Right renal pelvis (tissue), 4 donors: ENCODE results near the gene SV2B. TPM values are rescaled to one million over a fixed set of nuclear protein-coding genes. Genes with fewer than 3 reads are reported as not detected.
A peak's percentile ranks its signal among the peaks of the same experiment; 100 is the strongest.
"Not testable (repeated sequence)": the region's sequence is repeated elsewhere in the genome, so short reads cannot be mapped to it uniquely, and the experiment has no call there.

Source experiments
- DNase-seq, 4 donors: peaks; one replicate each; pipeline ENCODE4 v3.0.0-alpha.2; 2013; ENCODE audit warnings: low read depth in 4 of 4, low spot score in 3 of 4, missing footprints in 1 of 4
- polyA plus RNA-seq, 4 donors: library from polyadenylated mRNA; unstranded; fragments of 120-200 nt; gene quantifications; one replicate each; pipeline ENCODE4 v1.2.1, GENCODE V29; 2013; ENCODE audit not compliant: insufficient read length in 4 of 4

The SV2B gene
- polyA plus RNA-seq, 4 donors, result 0.75 to 1.1 (median 0.83) TPM

DNA sequence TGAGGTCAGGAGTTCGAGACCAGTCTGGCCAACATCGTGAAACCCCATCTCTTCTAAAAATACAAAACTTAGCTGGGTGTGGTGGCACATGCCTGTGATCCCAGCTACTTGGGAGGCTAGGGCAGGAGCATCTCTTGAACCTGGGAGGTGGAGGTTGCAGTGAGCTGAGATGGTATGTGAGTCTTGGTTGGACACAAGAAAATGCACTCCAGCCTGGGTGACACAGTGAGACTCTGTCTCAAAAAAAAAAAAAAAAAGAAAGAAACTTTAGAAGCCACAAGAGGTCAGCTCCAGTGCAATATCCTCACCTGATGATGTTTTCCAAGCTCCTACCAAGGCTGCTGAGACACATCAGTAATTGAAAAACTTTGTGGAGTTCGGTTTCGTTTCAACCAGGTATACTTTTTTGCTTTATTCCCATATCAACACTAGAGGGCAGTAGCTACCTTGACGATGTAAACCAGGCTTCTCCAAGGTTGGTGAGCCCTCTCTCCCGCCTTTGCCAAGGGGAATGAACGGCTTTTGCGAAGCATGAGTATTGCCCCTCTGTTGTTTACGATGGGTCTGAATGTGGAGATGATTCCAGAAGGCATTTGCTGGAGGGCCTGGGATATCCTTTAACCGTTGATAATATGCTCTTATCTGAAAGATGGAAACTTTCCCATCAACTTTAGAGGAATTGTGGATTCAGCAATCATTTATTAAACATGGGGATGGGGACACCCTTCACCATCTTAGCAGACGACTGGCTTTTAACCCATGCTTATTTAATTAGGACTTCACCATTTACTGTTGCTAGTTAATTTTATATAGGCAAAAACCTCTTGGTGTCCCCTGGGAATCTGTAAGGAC, 202.8 kb downstream of the SV2B start:
- DNase-seq, result peak; percentile 36 to 50 (median 38)

DNA sequence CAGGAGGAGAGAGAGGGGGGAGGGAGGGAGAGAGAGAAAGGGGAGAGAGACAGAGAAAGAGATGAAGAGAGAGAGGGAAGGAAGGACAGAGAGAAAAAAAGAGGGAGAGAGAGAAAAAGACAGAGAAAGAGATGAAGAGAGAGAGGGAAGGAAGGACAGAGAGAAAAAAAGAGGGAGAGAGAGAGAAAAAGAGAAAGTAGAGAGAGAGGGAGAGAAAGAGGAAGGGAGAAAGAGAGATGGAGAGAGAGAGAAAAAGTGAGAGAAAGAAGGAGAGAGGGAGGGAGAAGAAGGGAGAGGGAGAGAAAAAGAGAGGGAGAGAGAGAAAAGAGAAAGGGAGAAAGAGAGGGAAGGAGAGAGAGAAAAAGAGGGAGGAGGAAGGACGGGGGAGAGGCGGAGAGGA, 204.2 kb downstream of the SV2B start:
- no peak for DNase-seq

DNA sequence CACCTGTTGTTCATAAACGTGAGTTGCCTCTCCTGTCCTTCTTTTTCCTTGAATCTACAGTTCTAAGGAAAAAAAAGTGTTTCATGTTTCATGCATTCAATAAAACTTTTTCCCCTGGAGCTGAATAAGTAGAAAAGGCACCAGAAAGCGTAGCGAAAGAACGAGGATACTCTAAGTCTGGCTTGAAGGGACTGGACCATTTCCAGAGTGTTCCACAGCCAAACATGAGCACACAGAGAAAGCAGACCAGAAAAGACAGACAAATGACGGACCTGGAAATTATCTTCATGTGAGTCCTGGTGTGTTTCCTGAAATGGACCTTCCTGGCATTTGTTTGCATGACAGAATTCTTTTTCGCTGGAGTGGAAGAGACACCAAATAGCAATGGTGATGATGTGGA, 204.7 kb downstream of the SV2B start:
- DNase-seq, result no peak

DNA sequence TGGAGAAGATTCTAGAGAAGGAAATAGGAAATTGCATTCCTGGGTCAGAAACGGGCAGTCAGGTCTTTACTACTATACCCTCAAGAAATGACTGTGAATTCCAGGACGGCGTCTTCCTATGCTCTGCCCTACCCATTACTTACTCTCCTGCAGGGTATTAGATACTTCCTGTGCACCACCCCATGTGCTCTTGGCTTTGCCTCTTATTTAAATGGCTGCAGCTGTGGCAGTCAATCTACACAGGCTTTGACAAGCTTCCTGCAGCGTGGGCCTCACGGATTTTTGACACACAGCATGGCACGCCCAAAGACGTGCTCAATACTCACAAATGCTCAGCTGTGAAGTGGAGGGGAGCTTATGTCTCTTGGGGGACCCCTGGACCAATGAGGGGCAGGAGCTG, 206.1 kb downstream of the SV2B start:
- DNase-seq, result no peak

- DNase-seq, result no peak
Measured at GRCh38 chr15:91307601-91308000, 207.5 kb downstream of the SV2B start.

GRCh38 chr15:91308199-91308598, 208.1 kb downstream of the SV2B start:
- DNase-seq, result no peak

- DNase-seq, result no peak
Measured at GRCh38 chr15:91308855-91309254, 208.8 kb downstream of the SV2B start.

DNA sequence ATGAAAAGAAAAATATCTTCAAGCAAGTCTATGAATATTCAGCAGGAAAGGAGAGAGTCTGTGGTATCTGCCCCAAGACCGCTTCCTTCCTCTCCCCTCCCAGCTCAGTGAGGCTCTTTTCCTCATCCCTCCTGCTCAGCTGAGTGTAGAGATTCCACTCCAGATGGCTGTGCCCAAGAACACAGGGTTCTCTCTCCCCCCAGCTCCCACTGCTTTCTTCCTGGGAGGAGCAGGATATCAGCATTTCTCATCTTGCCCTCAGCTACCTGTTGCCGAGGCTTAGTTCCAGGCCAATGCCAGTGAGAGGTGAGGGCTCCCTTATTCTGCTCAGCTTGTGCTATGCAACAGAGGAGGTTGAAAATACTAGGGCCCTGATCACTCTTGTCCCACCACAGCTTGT, 211.9 kb downstream of the SV2B start:
- peak in 1 of 4 donors; percentile 6 for DNase-seq

- no peak for DNase-seq
Measured at GRCh38 chr15:91316126-91316525, 216.1 kb downstream of the SV2B start.

- no peak for DNase-seq
Measured at GRCh38 chr15:91318516-91318915, 218.5 kb downstream of the SV2B start.

- DNase-seq, result no peak
Measured at GRCh38 chr15:91318931-91319330, 218.9 kb downstream of the SV2B start.

DNA sequence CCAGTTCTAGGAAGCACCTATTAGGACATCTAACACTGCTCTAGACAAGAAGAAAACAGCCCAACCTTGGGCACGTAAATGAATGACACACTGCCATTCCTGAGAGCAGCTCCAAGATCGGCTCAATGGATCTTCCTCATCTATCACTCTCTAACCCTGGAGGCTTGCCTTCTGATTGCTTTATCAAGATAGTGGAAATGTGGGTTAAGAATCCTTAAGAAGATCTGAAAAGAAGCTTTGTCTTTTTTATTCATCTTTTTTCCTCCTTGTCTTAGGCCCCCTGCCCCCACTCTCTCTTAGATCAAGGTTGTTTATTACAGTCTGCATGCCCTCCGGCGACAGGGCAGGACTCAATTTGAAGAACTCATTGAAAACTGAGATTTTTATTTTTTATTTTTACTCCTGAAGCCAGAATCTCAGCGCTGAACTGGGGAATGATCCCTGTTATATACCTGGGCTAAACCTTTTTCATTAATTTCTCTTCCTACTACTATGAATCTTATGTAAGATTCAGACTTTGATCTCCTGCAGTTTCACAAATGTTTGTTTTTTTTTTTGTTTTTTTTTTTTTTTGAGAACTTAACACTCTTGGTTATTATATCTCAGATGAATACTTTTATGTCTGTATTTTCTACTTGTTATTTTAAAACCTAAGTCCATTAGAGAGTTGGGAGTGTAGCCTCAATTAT, 219.5 kb downstream of the SV2B start:
- DNase-seq, result no peak

DNA sequence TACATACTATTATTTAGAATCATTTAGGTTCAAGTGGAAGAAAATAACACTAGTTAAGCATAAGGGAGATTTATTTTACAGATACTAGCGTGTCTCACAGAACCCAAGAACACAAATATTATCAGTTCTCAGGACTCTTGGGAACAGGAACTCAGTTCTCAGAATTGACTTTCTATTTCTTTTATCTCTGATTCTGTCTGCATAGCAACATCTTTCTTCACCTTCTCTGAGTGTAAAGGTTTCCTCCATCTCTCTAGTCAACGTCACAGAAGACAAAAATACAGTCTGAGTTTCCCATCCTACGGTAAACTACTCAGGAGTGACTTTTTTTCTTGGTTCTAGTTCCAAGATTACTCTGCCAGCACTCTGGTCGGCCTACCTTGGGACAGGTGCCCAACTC, 220.0 kb downstream of the SV2B start:
- DNase-seq, result no peak

- no peak for DNase-seq
Measured at GRCh38 chr15:91329914-91330313, 229.9 kb downstream of the SV2B start.

DNA sequence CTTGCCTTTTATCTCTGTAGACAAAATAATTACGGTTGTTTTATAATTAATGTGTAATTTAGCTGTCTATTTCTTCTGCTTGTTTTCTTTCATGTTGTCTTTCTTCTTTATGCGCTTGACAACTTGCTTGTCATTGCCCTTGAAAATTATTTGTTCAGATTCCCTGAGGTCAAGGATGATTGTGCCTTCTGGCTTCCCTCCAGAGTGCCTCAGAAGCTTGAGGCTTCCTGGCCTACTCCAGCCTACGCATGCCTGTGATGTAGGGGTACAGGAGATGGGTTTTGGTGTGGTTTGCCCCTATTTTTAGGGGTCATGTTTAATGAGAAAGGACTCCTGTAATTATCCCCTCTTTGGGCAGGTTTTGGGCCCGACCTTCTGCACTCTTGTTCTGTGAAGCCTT, 231.5 kb downstream of the SV2B start:
- no peak for DNase-seq

GRCh38 chr15:91335702-91336101, 235.6 kb downstream of the SV2B start:
- DNase-seq, result no peak

GRCh38 chr15:91336687-91337086, 236.6 kb downstream of the SV2B start:
- DNase-seq, result no peak

DNA sequence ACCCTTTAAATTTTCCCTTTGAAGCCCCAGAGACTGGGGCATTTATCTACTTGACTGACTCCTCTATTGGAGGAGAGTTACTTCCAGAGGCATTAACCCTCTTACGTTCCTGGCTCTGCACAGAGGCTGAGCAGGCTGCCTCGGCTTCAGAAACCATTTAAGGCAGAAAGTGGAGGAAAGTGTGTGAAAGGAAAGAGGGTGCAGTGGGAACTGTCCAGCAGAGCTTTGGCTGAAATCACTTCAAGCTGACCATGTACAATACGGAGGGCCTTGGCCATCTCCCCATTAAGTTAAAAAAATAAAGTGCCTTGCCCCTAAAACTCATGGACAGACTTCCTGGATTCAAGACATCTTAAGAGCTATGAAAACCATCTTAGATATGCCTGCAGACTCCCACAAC, 238.7 kb downstream of the SV2B start:
- DNase-seq, result peak; percentile 51 to 67 (median 58)

- DNase-seq, result no peak
Measured at GRCh38 chr15:91342097-91342496, 242.0 kb downstream of the SV2B start.

DNA sequence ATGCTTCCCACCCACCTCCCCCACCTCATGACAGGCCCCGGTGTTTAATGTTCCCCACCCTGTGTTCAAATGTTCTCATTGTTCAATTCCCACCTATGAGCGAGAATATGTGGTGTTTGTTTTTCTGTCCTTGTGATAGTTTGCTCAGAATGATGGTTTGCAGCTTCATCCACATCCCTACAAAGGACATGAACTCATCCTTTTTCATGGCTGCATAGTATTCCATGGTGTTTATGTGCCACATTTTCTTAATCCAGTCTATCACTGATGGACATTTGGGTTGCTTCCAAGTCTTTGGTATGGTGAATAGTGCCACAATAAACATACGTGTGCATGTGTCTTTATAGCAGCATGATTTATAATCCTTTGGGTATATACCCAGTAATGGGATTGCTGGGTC, 244.9 kb downstream of the SV2B start:
- DNase-seq, result not testable (repeated sequence)

GRCh38 chr15:91345736-91346135, 245.7 kb downstream of the SV2B start:
- DNase-seq, result no peak

GRCh38 chr15:91346259-91346658, 246.2 kb downstream of the SV2B start:
- DNase-seq, result no peak
